GM12878 (cell line): ENCODE measurements around the gene NAMPT. TPM values are rescaled to one million over a fixed set of nuclear protein-coding genes. Genes with fewer than 3 reads are reported as not detected.

Source experiments
- ATAC-seq: fragments of 200-7000 bp; cut with Tn5 transposase; 3 replicates; pipeline ENCODE4 v1.9.1; 2020; ENCODE audit warnings: mild to moderate bottlenecking, moderate library complexity
- BruUV-seq: library from RNA; stranded (reverse); fragments of 400-500 nt; replicated peaks from 2 replicates; lab custom pipeline; 2021; lab: Mats Ljungman, UMichigan
- CTCF ChIA-PET: fragments of 300-600 bp; sonication (Branson Sonifier 250); formaldehyde crosslinking; extraction: SDS; loops from one replicate; lab custom pipeline; 2021; ENCODE audit warnings: inconsistent platforms; lab: Yijun Ruan, JAX
- POLR2A ChIA-PET: fragments of 350-600 bp; formaldehyde crosslinking; extraction: SDS; loops from one replicate; lab custom pipeline; 2021; ENCODE audit warnings: inconsistent platforms; lab: Charles Lee
- RAD21 ChIA-PET: fragments of 300-600 bp; sonication (Branson Sonifier 250); formaldehyde crosslinking; loops from one replicate; lab custom pipeline; 2023; ENCODE audit warnings: antibody characterized with exemption; ENCODE audit not compliant: unreplicated experiment; lab: Charles Lee
- SMC1A ChIA-PET: fragments of 300-600 bp; sonication (Branson Sonifier 250); formaldehyde crosslinking; loops from one replicate; lab custom pipeline; 2023; ENCODE audit not compliant: unreplicated experiment, uncharacterized antibody; lab: Charles Lee
- DNase-seq: peaks from one replicate; pipeline ENCODE4 v3.0.0-alpha.2; 2011; ENCODE audit warnings: low read depth, low spot score
- FAIRE-seq: peaks from 3 replicates; lab custom pipeline; 2011; peaks lifted over from hg19 to GRCh38; lab: Jason Lieb, UNC
- H2AFZ ChIP-seq: 2 replicates; pipeline ENCODE4 v1.6.0; 2011; ENCODE audit warnings: low read depth, low read length, control low read depth; ENCODE audit not compliant: control insufficient read depth
- H3K27ac ChIP-seq: 2 replicates; pipeline ENCODE4 v1.5.1; 2011; ENCODE audit warnings: control low read depth; ENCODE audit not compliant: control insufficient read depth, insufficient read depth
- H3K27me3 ChIP-seq, 2 experiments: replicated peaks in 1 of 2; 2 replicates each; pipeline versions ENCODE4 v1.6.0 to v1.6.1; 2011; ENCODE audit warnings: low read length in 1 of 2; ENCODE audit not compliant: control insufficient read depth in 2 of 2, insufficient read depth in 2 of 2
- H3K36me3 ChIP-seq, 2 experiments: 2 replicates each; pipeline ENCODE4 v1.5.1; 2011; ENCODE audit warnings: low read length in 1 of 2; ENCODE audit not compliant: control insufficient read depth in 2 of 2, insufficient read depth in 2 of 2
- H3K4me1 ChIP-seq: 2 replicates; pipeline ENCODE4 v1.6.1; 2011; ENCODE audit warnings: mild to moderate bottlenecking, low read length, moderate library complexity, mixed read lengths; ENCODE audit not compliant: control insufficient read depth, insufficient read depth
- H3K4me2 ChIP-seq: 2 replicates; pipeline ENCODE4 v1.6.0; 2011; ENCODE audit warnings: control low read depth; ENCODE audit not compliant: control insufficient read depth, insufficient read depth
- H3K4me3 ChIP-seq: fragments of 200-600 bp; sonication (generic); 2 replicates; pipeline ENCODE4 v1.5.1; 2016
- H3K79me2 ChIP-seq: 2 replicates; pipeline ENCODE4 v1.6.0; 2011; ENCODE audit warnings: low read length; ENCODE audit not compliant: control insufficient read depth, insufficient read depth
- H3K9ac ChIP-seq: 2 replicates; pipeline ENCODE4 v1.8.0; 2011; ENCODE audit warnings: low read length, control low read depth, mixed read lengths; ENCODE audit not compliant: control insufficient read depth, insufficient read depth
- H3K9me3 ChIP-seq: replicated peaks from 3 replicates; pipeline ENCODE4 v1.5.1; 2011; ENCODE audit warnings: mild to moderate bottlenecking, low read length; ENCODE audit not compliant: control insufficient read depth, insufficient read depth
- H4K20me1 ChIP-seq: 2 replicates; pipeline ENCODE4 v1.6.0; 2011; ENCODE audit not compliant: control insufficient read depth, insufficient read depth
- ASH2L ChIP-seq: fragments of 300-600, 200-600 bp; sonication (generic); IDR thresholded peaks from 2 replicates; pipeline ENCODE4 v1.6.1; 2017; ENCODE audit warnings: low read depth, mild to moderate bottlenecking, borderline replicate concordance
- BCLAF1 ChIP-seq: fragments of 450-650 bp; IDR thresholded peaks from 2 replicates; pipeline ENCODE4 v1.6.1; 2017; ENCODE audit warnings: antibody characterized with exemption, mild to moderate bottlenecking, moderate library complexity
- EED ChIP-seq: sonication (generic); IDR thresholded peaks from 2 replicates; pipeline ENCODE4 v1.6.1; 2016; ENCODE audit warnings: antibody characterized with exemption, low read depth
- JUND ChIP-seq: IDR thresholded peaks from 2 replicates; pipeline ENCODE4 v1.6.1; 2012; ENCODE audit warnings: low read depth, mild to moderate bottlenecking, low read length, improper control_type of control experiment, moderate library complexity
- POLR2A ChIP-seq: IDR thresholded peaks from 2 replicates; pipeline ENCODE4 v1.6.1; 2011; ENCODE audit warnings: low read depth, mild to moderate bottlenecking, low read length
- RELA ChIP-seq: fragments of 450-650 bp; IDR thresholded peaks from 2 replicates; pipeline ENCODE4 v1.8.0; 2014; ENCODE audit warnings: borderline replicate concordance; ENCODE audit not compliant: partially characterized antibody
- ZBTB11 ChIP-seq: fragments of 450-650 bp; formaldehyde crosslinking; IDR thresholded peaks from 2 replicates; pipeline ENCODE4 v1.5.0; 2022; ENCODE audit warnings: mild to moderate bottlenecking, missing genetic modification characterization
- WGBS: methylation state at CpG from one replicate; pipeline ENCODE4 v1.1.6; 2016; ENCODE audit warnings: low lambda C conversion rate; ENCODE audit not compliant: insufficient replicate concordance, insufficient coverage; ENCODE audit errors: missing lambda C conversion rate; 5-methylcytosine and 5-hydroxymethylcytosine counted together
- in situ Hi-C: fragments of 300-500 bp; cut with MboI; formaldehyde crosslinking; loops from 9 replicates; pipeline ENCODE4 v1.14.3; 2018; ENCODE audit warnings: mixed read lengths
- intact Hi-C: fragments of 100-400 bp; cut with micrococcal nuclease; formaldehyde crosslinking; loops from one replicate; pipeline ENCODE4 v1.14.2; 2022; ENCODE audit not compliant: unreplicated experiment
- polyA plus RNA-seq, 11 experiments: library from polyadenylated mRNA; depleted of rRNA in 4 of 11; unstranded in 6 of 11; stranded (reverse) in 5 of 11; fragments of >200 nt; fragmentation: Nextera tagmentation in 4 of 11; fragmentation: Illumina TruSeq in 1 of 11; extraction: Ambion mirVana in 4 of 11; extraction: Trizol in 1 of 11; gene quantifications; 1 replicate in 1 of 11; 2 replicates in 10 of 11; pipeline versions ENCODE4 v1.2.1 to v1.2.3, GENCODE V29; 2011 to 2016; ENCODE audit warnings: inconsistent platforms in 2 of 11, missing spikeins in 2 of 11, low read depth in 1 of 11
- total RNA-seq, 4 experiments: library from RNA; depleted of rRNA in 3 of 4; stranded (reverse); fragments of >200 nt in 3 of 4; fragmentation: Illumina TruSeq in 1 of 4; extraction: Trizol in 1 of 4; gene quantifications; 2 replicates each; pipeline versions ENCODE4 v1.2.1 to v1.2.3, GENCODE V29; 2013 to 2021

The NAMPT gene
- total and polyA plus RNA-seq, 10 of the 15 experiments (the other 5 are each of a cell fraction or from before 2014, with no cell fraction given) = 28.3 to 173 (median 75.0) TPM

- RAD21 ChIA-PET = interaction anchor here (1.2 kb wide), 1 partner anchor 129 kb away, joined by 5 read pairs; no protein-coding TSS in a partner anchor
- intact Hi-C loops = no loop called here
Observed at GRCh38 chr7:106305732-106306131, 20.9 kb upstream of the NAMPT start.

More at GRCh38 chr7:106305732-106306131, 20.9 kb upstream of the NAMPT start:
- POLR2A ChIA-PET = interaction anchor here (0.5 kb wide), 1 partner anchor 746 kb away, joined by 7 read pairs; no protein-coding TSS in a partner anchor
- WGBS = 30% methylated on average over 3 of the region's 3 CpGs
- Histone ChIP-seq H3K4me3 (no peak overlapping the region), H3K27ac (no peak overlapping the region), H4K20me1 (no peaks in the 10 kb centered on the region), H2AFZ (no peak overlapping the region), H3K9me3 (no peaks in the 10 kb centered on the region; the same call in 1 of the 3 replicates), H3K27me3 (no peaks in the 10 kb centered on the region), H3K79me2 (no peaks in the 10 kb centered on the region), H3K4me2 (no peak overlapping the region)
- no TSS peak for BruUV-seq
- no peak for FAIRE-seq
- SMC1A ChIA-PET = no interaction called here
- DNase-seq = no peak
- no peak for ATAC-seq
- in situ Hi-C loops = no loop called here
- TF ChIP-seq EED (no peak), ASH2L (no peak), JUND (no peak), RELA (no peak), POLR2A (no peak), BCLAF1 (no peak), ZBTB11 (CRISPR knock-in tag) (no peak)
- TF ChIP-seq, all 136 proteins: peak for 0
- Histone ChIP-seq H3K36me3 (no peaks in the 10 kb centered on the region), H3K9ac (no peak overlapping the region), H3K4me1 (no peaks in the 10 kb centered on the region)
- CTCF ChIA-PET = no interaction called here
